T-helper 9 cell (primary cell): ENCODE measurements around the gene NUP93.

Source experiments
- DNase-seq: peaks from one replicate; pipeline ENCODE4 v3.0.0-alpha.2; 2020

NUP93 gene

GRCh38 chr16:56744996-56745640 is 15.2 kb downstream of the NUP93 start:
- DNase-seq: no peak

- no peak for DNase-seq
Observed at GRCh38 chr16:56747486-56748045, 17.6 kb downstream of the NUP93 start.

GRCh38 chr16:56748191-56748590 is 18.3 kb downstream of the NUP93 start:
- DNase-seq: no peak

- no peak for DNase-seq
Observed at GRCh38 chr16:56748826-56749225, 18.9 kb downstream of the NUP93 start.

GRCh38 chr16:56749672-56750491 is 20.0 kb downstream of the NUP93 start:
- no peak for DNase-seq

GRCh38 chr16:56753410-56753809 is 23.5 kb downstream of the NUP93 start:
- DNase-seq: no peak

- no peak for DNase-seq
Observed at GRCh38 chr16:56755038-56755437, 25.1 kb downstream of the NUP93 start.

GRCh38 chr16:56758432-56758831 is 28.5 kb downstream of the NUP93 start:
- DNase-seq: no peak

- DNase-seq: no peak
Observed at GRCh38 chr16:56758930-56759329, 29.0 kb downstream of the NUP93 start.

- no peak for DNase-seq
Observed at GRCh38 chr16:56763291-56763916, 33.5 kb downstream of the NUP93 start.

- DNase-seq: no peak
Observed at GRCh38 chr16:56764835-56765234, 34.9 kb downstream of the NUP93 start.

GRCh38 chr16:56765949-56766348 is 36.0 kb downstream of the NUP93 start:
- no peak for DNase-seq

- no peak for DNase-seq
Observed at GRCh38 chr16:56767024-56767423, 37.1 kb downstream of the NUP93 start.

GRCh38 chr16:56769677-56770076 is 39.7 kb downstream of the NUP93 start:
- no peak for DNase-seq

GRCh38 chr16:56771558-56772279 is 41.8 kb downstream of the NUP93 start:
- DNase-seq: no peak

GRCh38 chr16:56773532-56773931 is 43.6 kb downstream of the NUP93 start:
- no peak for DNase-seq

GRCh38 chr16:56774016-56774680 is 44.2 kb downstream of the NUP93 start:
- no peak for DNase-seq

GRCh38 chr16:56775162-56775561 is 45.2 kb downstream of the NUP93 start:
- DNase-seq: no peak

- DNase-seq: no peak
Observed at GRCh38 chr16:56776562-56776961, 46.6 kb downstream of the NUP93 start.

GRCh38 chr16:56777001-56777400 is 47.1 kb downstream of the NUP93 start:
- DNase-seq: no peak

- no peak for DNase-seq
Observed at GRCh38 chr16:56777482-56777881, 47.6 kb downstream of the NUP93 start.

- DNase-seq: no peak
Observed at GRCh38 chr16:56779906-56780305, 50.0 kb downstream of the NUP93 start.
